ENCODE measurements around the gene MAP3K6. TPM values are rescaled to one million over a fixed set of nuclear protein-coding genes. Genes with fewer than 3 reads are reported as not detected.
"Not testable (repeated sequence)": the region's sequence is repeated elsewhere in the genome, so short reads cannot be mapped to it uniquely, and the experiment has no call there.

Gene MAP3K6, protein sequence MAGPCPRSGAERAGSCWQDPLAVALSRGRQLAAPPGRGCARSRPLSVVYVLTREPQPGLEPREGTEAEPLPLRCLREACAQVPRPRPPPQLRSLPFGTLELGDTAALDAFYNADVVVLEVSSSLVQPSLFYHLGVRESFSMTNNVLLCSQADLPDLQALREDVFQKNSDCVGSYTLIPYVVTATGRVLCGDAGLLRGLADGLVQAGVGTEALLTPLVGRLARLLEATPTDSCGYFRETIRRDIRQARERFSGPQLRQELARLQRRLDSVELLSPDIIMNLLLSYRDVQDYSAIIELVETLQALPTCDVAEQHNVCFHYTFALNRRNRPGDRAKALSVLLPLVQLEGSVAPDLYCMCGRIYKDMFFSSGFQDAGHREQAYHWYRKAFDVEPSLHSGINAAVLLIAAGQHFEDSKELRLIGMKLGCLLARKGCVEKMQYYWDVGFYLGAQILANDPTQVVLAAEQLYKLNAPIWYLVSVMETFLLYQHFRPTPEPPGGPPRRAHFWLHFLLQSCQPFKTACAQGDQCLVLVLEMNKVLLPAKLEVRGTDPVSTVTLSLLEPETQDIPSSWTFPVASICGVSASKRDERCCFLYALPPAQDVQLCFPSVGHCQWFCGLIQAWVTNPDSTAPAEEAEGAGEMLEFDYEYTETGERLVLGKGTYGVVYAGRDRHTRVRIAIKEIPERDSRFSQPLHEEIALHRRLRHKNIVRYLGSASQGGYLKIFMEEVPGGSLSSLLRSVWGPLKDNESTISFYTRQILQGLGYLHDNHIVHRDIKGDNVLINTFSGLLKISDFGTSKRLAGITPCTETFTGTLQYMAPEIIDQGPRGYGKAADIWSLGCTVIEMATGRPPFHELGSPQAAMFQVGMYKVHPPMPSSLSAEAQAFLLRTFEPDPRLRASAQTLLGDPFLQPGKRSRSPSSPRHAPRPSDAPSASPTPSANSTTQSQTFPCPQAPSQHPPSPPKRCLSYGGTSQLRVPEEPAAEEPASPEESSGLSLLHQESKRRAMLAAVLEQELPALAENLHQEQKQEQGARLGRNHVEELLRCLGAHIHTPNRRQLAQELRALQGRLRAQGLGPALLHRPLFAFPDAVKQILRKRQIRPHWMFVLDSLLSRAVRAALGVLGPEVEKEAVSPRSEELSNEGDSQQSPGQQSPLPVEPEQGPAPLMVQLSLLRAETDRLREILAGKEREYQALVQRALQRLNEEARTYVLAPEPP (N-terminal part only)
- 1 to 10 TPM; 5.0 to 6.0 TPM for total RNA-seq

DNA sequence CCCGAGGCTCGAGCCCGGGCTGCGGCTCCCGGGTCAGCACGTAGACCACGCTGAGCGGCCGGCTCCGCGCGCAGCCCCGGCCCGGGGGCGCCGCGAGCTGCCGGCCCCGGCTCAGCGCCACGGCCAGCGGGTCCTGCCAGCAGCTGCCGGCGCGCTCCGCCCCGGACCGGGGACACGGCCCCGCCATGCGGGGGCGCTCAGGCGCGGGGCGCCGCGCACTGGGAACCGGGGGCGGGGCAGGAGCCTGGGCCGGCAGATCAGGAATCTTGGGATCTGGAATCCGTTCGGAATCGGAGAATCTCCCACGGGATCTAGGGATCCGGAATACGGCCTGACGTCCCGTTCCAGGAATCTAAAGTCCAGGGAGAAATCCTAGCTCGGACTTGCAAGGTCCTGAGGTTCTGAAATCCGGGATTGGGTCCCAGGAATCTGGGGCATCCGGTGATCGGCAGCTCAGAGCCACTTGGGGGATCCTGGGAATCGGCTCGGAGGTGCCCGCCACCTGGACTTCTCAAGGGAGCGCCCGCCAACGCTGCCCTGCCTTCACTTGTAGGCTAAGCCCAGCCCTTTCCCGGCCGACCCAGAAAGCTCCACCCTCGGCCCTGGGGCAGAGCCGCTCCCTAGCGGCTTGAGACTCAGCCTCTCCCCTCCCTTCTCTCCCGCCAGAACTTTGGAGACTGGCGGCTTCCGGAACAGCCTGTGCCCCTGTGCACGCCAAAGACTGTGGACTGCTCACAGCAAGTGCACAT lies at the start of gene MAP3K6:
Gene MAP3K6 (minus strand): TSS at position 551 of the 749 bp plus-strand sequence. CDS start 364 bp downstream, at position 187.
- ChIA-PET CTCF (interaction anchor here (0.9 to 2.9 kb wide), 15 partner anchors 10 to 320 kb away, joined by 3 to 30 read pairs (median 4); partner anchors contain the start of genes GPR3 and SYTL1), POLR2A (interaction anchor here (1.0 to 1.8 kb wide), 3 partner anchors 10 to 46 kb away, joined by 4 to 10 read pairs (median 4); no protein-coding TSS in a partner anchor)

DNA sequence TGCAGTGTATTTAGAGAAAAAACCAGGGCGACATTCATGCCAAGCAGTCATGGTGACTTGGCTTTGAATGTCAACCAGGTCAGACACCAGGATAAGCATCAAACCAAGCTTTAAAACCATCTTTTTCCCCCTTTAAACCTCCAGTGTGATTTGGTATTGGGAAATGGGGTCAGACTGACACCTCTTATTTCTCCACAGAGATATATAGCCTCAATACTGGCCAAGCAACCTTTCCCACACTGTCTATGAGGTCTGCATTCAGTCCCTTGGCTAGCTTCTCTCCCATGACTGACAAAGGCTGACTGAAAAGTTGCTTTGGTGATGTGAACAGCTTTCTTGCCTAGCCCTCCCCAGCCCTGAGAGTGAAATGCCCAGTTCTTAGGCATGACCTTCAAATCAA lies 47.3 kb upstream of the MAP3K6 start:
- ChIA-PET CTCF (interaction anchor here (0.6 to 1.6 kb wide), 5 partner anchors 9 to 357 kb away, joined by 3 to 9 read pairs (median 3); no protein-coding TSS in a partner anchor), POLR2A (interaction anchor here (0.7 to 1.2 kb wide), 2 partner anchors 29 to 30 kb away, joined by 3 read pairs; no protein-coding TSS in a partner anchor)

DNA sequence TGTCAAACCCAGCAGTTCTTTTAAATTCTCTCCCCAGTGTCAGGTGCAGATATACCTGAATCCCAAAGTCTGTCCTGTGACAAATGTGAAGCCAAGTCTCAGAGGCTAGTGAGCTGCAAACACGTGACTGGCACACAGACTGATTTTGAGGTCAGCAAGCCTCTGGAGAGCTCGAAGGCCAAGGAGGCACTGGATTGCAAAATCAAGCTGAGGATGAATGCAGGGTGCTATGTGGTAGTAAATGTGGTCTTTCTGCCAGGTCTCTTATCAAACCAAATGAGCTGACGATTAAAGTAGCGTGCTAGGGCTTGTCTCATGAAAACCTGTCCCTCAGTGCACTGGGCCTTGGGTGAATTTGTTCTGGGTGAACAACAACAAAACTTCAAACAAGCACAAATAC lies 46.2 kb upstream of the MAP3K6 start:
- CTCF ChIA-PET: interaction anchor here (0.6 to 1.5 kb wide), 4 partner anchors 17 to 194 kb away, joined by 3 read pairs; no protein-coding TSS in a partner anchor
- POLR2A ChIA-PET: interaction anchor here (0.5 kb wide), 1 partner anchor 158 kb away, joined by 3 read pairs; no protein-coding TSS in a partner anchor

DNA sequence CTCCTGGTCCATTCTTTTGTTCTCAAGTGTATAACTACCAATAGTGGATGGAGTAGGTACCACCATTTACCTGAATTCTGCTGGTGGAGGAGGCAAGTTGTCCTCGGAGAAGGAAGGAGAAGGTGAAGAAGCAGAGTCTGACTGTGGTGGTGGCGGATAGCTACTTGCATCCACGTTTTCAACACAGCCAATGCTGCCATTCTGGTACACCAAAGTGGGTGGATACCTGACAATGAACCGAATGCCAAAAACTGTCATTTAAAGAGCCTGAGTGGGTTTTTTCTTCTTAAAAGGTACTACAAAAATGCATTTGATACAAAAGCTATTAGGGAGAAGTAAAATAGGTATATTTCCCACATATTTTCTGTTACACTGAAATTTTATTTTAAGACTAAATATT lies 45.7 kb upstream of the MAP3K6 start:
- CTCF ChIA-PET: interaction anchor here (0.6 to 1.5 kb wide), 4 partner anchors 17 to 194 kb away, joined by 3 read pairs; no protein-coding TSS in a partner anchor
- POLR2A ChIA-PET: no interaction called here

DNA sequence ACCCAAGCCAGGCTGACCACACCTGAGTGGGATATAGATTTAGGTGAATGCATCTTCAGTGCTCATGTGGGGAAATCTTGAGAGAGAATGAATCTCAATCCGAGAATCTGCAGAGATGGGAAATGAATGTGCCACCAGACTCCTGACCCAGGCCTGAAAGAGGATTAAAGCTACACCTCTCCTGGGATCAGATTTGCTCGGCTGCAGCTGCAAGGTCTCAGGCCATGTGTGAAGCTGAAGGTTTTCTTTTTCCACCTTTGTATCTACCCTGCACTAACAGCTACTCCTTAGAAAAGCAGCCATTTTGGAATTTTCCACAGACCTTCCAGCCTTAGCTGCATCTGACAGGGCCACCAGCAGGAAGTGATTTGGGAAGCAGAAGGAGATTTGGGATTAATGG lies 43.9 kb upstream of the MAP3K6 start:
- POLR2A ChIA-PET: no interaction called here
- CTCF ChIA-PET: interaction anchor here (0.6 to 1.2 kb wide), 3 partner anchors 114 to 493 kb away, joined by 3 to 5 read pairs (median 3); no protein-coding TSS in a partner anchor

DNA sequence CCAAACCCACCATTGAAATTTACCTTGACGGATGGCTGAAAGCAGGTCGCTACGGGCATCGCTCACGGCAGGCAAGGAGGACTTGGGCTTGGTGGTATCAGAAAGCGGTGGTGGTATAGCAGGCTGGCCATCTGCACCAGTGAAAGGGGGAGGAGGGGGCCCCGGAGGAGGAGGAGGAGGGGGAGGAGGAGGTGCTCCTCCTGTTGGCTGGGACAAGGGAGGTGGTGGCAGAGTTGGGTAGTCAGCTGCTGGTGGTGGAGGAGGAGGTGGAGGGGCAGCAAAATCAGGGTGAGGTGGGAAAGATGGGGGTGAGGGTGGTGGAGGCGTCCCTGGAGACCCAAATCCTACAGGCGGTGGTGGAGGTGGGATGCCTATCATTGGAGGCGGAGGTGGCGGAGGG lies 42.9 kb upstream of the MAP3K6 start:
- ChIA-PET POLR2A (interaction anchor here (0.5 to 0.6 kb wide), 2 partner anchors 101 to 1110 kb away, joined by 3 read pairs; no protein-coding TSS in a partner anchor), CTCF (interaction anchor here (0.7 to 1.1 kb wide), 2 partner anchors 113 to 334 kb away, joined by 4 to 5 read pairs; no protein-coding TSS in a partner anchor)

DNA sequence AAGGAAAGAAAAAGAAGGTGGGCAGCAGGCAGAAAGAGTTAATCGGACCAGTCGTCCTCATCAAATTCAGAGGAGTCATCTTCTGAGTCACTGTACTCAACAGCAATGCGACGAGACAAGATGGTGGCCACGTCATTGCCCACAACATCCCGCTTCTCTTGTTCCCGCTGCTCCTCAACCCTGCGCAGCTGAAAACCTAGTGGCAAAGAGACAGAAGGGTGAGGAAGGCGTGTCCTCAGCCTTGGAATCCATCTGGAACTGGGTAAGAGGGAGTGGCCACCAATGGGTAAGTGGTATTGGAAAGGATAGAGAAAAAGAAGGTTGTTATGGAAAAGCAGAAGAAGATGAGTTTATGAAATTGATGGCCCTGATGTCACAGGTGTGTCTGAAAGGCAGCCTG lies 41.4 kb upstream of the MAP3K6 start:
- ChIA-PET CTCF (no interaction called here), POLR2A (no interaction called here)

DNA sequence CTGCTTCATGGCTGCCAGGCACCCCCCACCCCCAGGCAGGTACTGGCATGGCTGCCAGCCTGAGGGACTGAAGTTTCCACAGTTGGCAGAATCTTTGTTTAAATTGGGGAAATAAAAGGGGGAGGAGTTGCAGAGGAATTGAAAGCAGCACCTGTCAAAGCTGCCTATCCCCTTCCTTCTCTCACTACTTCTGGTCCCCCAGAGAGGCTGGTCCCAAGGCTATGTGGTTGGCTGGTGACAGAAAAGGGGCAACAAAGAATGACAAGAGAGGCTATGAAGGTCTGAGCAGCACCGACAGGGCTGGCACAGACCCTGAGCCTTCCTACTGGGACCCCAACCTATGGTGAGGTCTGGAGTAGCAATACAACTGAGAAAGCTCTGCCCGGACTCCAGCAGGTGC lies 40.0 kb upstream of the MAP3K6 start:
- POLR2A ChIA-PET: interaction anchor here (0.6 kb wide), 1 partner anchor 959 kb away, joined by 5 read pairs; no protein-coding TSS in a partner anchor
- CTCF ChIA-PET: not testable (repeated sequence)

DNA sequence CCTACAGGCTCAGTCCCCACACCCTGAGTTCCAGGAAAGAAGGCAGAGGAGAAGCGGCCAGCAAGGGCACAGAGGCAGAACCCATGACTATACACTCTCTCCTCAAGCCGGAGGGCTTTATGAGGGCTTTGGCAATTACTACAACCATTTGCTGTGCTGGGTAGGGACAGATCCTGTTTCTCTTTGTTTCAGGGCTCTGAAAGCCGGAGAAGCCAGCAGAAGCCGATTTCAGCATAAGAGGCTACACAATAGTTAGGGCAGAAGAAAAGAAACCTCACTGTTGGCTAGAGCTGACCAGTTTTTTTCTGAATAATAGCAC lies 39.6 kb upstream of the MAP3K6 start:
- CTCF ChIA-PET: no interaction called here
- POLR2A ChIA-PET: interaction anchor here (0.6 kb wide), 1 partner anchor 960 kb away, joined by 5 read pairs; no protein-coding TSS in a partner anchor

DNA sequence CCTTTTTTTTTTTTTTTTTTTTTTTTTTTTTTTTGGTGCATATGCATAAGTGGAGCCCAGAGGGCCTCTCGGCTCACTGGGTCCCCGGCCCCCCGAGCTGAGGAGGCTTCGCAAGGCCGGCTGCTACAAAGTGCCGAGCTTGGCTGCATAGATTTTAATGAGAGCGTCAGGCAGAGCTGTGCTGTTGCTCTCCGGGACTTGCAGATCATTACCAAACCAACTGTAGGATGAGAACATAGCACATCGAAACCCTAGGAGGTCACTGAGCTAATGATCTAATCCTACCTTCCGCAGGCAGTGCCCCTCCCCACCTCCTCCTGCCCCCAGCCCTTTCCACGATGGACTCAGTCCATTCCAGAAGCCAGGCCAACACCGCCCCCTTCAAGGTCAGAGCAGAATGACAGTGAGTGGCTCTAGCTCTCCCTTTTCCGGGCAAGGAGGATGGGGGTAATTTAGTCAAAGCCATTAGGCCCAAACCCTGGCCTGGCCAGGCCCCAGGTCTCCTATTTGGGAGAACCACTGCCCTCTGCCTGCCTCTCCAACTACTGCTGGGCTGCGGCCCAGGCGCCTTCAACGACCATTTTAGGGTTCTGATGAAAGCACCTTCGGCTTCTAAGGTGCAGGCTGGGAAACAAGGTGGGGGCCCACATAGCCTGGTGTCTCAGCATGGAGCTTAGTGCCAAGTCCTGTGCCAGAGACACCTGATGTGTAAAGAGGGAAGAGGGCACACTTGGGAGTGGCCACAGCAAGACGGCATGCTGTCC lies 39.0 kb upstream of the MAP3K6 start:
- CTCF ChIA-PET: interaction anchor here (2.0 kb wide), 1 partner anchor 10 kb away, joined by 6 read pairs; no protein-coding TSS in a partner anchor
- POLR2A ChIA-PET: not testable (repeated sequence)

DNA sequence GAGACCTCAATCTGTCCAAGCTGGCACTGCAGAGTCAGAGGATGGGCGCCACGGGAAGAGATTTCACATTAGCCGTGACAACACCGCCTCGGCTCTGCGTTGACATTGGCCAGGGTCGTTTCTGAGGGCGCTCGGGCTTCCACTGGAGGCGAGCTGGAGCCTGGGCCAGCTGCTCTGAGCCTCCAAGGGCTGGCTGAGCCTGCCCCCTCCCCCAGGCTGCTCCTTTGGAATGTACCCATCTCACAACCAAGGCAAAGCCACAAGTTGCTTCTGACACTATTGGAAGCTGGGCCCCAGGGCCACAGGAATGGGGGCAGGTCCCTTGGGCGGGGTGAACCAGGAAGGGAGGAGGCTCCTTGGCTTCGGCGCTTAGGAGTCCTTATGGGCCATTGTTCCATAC lies 38.3 kb upstream of the MAP3K6 start:
- ChIA-PET POLR2A (no interaction called here), CTCF (interaction anchor here (2.0 kb wide), 1 partner anchor 9 kb away, joined by 6 read pairs; no protein-coding TSS in a partner anchor)

DNA sequence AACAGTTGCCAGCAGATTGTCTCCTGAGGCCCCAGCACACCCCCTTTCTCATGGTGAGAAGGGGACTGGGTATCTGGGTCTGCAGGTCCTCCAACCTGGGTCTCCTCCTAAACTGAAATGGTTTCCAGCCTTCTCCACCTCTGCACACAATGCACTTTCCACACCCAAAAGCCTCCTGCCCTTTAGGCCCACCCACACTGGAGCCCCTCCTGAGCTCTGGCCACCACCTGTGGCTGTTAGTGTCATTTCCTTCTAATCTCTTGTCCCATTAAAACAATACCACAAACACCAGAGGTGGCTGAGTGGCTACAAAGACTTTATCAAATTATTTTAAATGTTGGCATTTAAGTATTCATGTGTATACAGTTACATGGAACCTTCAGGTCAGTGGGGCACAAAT lies 37.2 kb upstream of the MAP3K6 start:
- ChIA-PET POLR2A (no interaction called here), CTCF (interaction anchor here (2.0 kb wide), 1 partner anchor 8 kb away, joined by 6 read pairs; no protein-coding TSS in a partner anchor)

DNA sequence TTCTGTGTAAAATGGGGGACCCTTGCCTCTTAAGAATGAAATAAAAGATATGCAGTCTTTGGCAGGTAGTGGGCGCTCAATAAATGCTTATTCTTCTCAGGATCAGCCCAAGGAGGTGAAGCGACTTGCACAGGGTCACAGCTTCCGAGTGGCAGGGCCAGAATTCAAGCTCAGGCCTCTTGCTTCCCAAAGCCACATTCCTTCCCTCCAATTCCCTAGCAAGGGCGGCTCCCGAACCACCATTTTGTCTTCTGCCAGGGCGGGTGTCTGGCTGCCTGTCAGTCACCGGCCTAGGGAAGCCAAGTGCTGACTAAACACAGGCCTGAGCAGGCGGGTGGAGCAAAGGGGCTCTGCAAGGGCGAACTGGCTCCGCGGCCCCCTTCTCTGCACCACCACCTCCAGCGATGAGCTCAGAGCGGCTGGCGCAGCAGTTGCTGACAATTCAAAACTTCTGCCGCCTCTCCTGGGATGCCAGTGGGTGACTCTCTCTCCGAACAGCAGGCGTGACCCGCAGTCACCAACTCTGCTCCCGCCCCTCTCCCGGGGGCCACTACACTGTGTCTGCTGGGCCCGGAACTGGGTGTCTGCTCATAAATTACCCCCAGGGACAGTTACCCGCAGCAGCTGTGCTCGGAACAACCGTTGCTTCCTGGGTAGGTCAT lies 36.4 kb upstream of the MAP3K6 start:
- POLR2A ChIA-PET: no interaction called here
- CTCF ChIA-PET: interaction anchor here (0.6 to 2.0 kb wide), 3 partner anchors 7 to 58 kb away, joined by 4 to 6 read pairs (median 4); no protein-coding TSS in a partner anchor

DNA sequence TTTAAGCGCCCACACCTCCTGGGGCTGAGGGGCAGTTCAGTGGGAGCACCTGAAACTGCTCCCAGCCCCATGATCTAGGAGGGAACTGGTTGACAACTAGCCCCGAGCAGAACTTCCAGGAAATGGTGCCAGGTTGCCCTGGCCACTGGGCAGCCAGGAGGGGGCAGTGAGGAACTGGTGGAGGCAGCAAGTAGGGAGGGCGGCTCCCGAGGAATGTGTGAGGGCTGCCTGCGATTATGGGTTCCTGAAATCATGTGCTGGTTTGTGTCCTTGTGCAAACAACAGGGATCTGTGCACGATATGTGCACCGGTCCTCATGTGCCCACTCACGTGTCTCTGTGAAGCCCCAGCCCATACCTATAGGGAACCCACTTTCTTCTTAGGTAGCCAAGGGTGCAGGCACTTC lies 35.6 kb upstream of the MAP3K6 start:
- ChIA-PET POLR2A (no interaction called here), CTCF (interaction anchor here (0.5 to 1.2 kb wide), 3 partner anchors 44 to 98 kb away, joined by 3 to 4 read pairs (median 4); no protein-coding TSS in a partner anchor)

DNA sequence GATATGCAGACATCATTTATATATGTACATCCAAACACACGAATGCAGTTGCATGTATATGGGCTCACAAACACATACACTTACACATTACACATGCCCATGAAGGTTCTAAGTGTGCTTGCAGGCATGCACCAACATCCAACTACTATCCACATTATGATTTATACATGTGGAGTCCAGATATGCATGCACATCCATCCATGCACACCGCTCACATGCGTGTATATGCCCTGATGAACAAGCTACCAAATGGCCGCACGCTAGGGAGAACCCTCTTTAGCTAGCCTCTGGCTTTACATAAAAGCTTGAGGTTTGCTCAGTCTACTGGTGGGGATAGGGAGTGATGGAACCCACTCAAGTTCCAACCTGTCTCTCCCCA lies 34.2 kb upstream of the MAP3K6 start:
- CTCF ChIA-PET: interaction anchor here (1.2 to 1.5 kb wide), 4 partner anchors 13 to 205 kb away, joined by 3 to 5 read pairs (median 4); no protein-coding TSS in a partner anchor
- POLR2A ChIA-PET: no interaction called here

DNA sequence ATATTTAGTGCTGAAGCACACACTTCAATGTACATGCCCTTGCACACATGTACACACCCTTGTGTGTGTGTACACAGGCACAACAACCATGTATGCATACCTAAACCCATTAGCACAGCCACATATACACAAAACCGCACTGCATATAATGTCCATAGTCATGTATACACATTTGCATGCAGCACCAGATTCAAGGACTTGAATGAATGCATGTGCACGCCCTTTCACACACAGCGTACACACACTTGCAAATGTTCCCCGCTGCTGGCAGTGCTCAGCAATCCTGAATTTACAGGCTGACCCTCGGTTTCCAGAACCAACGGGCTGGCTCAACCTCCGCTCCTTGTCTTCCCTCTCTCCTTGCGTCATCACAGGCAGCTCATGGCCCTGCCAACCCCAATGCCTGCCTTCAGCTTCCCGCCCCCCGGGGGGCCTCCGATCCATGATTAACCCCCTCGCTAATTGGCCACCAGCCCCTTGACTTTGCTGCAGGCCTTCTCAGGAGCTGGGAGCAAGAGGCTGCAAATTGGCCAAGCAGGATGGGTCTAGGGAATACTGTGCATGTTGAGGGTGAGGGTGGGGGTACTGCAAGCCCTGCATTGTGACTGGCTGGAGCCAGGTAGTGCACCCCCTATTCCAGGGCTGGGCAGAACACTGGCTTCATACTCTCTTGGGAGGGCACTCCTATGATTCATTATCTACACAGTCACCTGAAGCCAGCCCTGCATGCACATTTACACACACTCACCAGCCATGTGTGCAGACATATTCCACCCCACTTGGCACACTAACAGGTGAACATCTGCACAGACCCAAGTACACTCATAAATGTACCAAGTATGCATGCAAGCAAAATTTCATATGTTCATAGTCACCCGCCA lies 33.6 kb upstream of the MAP3K6 start:
- POLR2A ChIA-PET: no interaction called here
- CTCF ChIA-PET: interaction anchor here (1.1 to 7.4 kb wide), 6 partner anchors 14 to 206 kb away, joined by 3 to 159 read pairs (median 4); no protein-coding TSS in a partner anchor
